Measurements from ENCODE around the gene PANK1. TPM values are rescaled to one million over a fixed set of nuclear protein-coding genes. Genes with fewer than 3 reads are reported as not detected.

The PANK1 gene
- total RNA-seq, 1 donor from 2014 or later = 32.5 TPM

DNA sequence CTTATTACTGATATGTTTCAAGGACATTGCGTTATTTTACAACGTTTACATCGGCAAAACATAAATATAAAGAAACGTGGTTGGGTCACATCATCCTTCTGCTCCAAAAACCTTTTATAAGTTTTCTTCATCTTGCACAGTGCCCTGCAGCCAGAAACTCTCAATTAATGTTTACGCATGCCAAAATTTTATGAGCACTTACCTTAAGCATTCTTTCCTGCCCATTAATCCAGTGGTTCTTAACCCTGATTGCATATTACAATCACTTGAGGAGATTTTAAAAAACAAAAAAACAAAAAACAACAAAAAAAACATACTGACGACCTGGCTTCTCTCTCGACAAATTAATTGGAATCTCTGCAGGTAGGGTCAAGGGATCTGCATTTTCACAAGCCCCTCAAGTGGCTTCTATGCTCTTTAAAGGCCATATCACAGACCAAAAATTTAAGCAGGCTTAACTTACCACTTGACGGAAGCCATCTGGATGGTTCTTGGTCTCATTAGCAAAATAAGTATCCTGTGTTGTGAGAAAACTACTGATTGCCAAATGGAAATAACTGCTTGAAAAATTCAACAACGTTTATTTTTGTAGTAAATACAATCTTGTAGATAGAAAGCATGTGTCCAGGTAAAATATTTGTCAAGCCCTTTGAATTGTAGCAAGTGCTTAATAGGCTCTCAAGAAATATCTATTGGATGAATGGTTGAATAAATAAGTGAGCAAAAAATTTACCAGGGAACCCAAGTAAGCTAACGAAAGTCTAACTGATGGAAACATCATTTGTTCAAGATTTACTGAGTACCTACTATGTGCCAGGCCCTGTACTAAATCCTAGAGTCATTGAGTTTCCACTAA, 78.7 kb downstream of the PANK1 start:
- peaks cover 9% of the 10 kb centered on the region for H3K4me1 Mint-ChIP-seq (ENCODE audit: unreplicated experiment)
- no peaks in the 10 kb centered on the region for H3K9me3 Mint-ChIP-seq
- no peaks in the 10 kb centered on the region for H3K36me3 Mint-ChIP-seq
- peaks cover 2% of the 10 kb centered on the region for H3K27me3 Mint-ChIP-seq
- no peak overlapping the region for H3K27ac Mint-ChIP-seq
- no peak overlapping the region for H3K4me3 Mint-ChIP-seq
- TF ChIP-seq, protein P1, sequence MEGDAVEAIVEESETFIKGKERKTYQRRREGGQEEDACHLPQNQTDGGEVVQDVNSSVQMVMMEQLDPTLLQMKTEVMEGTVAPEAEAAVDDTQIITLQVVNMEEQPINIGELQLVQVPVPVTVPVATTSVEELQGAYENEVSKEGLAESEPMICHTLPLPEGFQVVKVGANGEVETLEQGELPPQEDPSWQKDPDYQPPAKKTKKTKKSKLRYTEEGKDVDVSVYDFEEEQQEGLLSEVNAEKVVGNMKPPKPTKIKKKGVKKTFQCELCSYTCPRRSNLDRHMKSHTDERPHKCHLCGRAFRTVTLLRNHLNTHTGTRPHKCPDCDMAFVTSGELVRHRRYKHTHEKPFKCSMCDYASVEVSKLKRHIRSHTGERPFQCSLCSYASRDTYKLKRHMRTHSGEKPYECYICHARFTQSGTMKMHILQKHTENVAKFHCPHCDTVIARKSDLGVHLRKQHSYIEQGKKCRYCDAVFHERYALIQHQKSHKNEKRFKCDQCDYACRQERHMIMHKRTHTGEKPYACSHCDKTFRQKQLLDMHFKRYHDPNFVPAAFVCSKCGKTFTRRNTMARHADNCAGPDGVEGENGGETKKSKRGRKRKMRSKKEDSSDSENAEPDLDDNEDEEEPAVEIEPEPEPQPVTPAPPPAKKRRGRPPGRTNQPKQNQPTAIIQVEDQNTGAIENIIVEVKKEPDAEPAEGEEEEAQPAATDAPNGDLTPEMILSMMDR (conservative IDR thresholded peaks at IDR 0.05) = no peak
- DNase-seq (ENCODE audit: extremely low spot score, unreplicated experiment) = no peak

DNA sequence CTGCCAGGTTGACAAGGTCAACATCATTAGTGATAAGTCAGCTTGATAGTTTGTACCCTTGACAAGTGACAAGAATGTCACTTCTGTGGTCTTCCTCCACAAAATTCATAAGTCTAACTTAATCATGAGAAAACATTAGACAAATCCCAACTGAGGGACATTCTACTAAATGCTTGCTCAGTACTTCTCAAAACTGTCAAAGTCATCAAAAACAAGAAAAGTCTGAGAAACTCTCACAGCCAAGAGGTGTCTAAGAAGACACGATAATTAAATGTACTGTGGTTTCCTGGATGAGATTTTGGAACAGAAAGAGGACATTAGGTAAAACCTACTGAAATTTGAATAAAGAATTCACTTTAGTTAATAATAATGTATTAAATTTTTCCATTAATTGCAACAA, 79.9 kb downstream of the PANK1 start:
- no peak overlapping the region for H3K4me3 Mint-ChIP-seq
- H3K36me3 Mint-ChIP-seq = no peaks in the 10 kb centered on the region
- H3K27me3 Mint-ChIP-seq = peaks cover 2% of the 10 kb centered on the region
- H3K9me3 Mint-ChIP-seq = no peaks in the 10 kb centered on the region
- H3K27ac Mint-ChIP-seq = no peak overlapping the region
- TF ChIP-seq, protein P1 (conservative IDR thresholded peaks at IDR 0.05) = no peak
- no peak for DNase-seq (ENCODE audit: extremely low spot score, unreplicated experiment)
- peaks cover 9% of the 10 kb centered on the region for H3K4me1 Mint-ChIP-seq (ENCODE audit: unreplicated experiment)

- Mint-ChIP-seq H3K27ac (no peak overlapping the region), H3K27me3 (peaks cover 2% of the 10 kb centered on the region), H3K9me3 (no peaks in the 10 kb centered on the region), H3K4me1 (ENCODE audit: unreplicated experiment) (peaks cover 9% of the 10 kb centered on the region), H3K36me3 (no peaks in the 10 kb centered on the region), H3K4me3 (no peak overlapping the region)
- no peak for DNase-seq (ENCODE audit: extremely low spot score, unreplicated experiment)
- TF ChIP-seq, protein P1 (conservative IDR thresholded peaks at IDR 0.05) = peak; percentile 94
Measured at GRCh38 chr10:89563861-89564478, 81.1 kb downstream of the PANK1 start.

DNA sequence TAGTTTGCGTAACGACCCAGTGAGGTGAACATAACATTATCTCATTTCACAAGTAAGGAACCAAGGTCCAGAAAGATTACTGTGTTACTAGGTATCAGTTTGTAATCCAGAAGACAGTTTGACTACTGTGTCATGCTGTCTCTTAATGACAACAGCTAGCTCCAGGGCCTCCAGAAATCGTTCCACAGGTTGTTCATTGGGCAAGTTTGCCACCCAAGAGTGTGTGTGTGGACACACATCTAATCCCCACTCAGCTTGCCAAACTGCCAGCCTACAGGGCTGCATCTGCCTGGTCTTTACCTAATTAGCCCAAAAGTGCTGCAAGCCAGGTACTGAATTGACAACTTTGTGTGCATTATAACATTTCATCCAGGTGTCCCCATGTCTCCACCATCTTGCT, 81.7 kb downstream of the PANK1 start:
- H3K27ac Mint-ChIP-seq = no peak overlapping the region
- no peaks in the 10 kb centered on the region for H3K36me3 Mint-ChIP-seq
- H3K9me3 Mint-ChIP-seq = no peaks in the 10 kb centered on the region
- H3K27me3 Mint-ChIP-seq = peaks cover 2% of the 10 kb centered on the region
- no peak overlapping the region for H3K4me3 Mint-ChIP-seq
- peaks cover 9% of the 10 kb centered on the region for H3K4me1 Mint-ChIP-seq (ENCODE audit: unreplicated experiment)
- no peak for DNase-seq (ENCODE audit: extremely low spot score, unreplicated experiment)
- TF ChIP-seq, protein P1 (conservative IDR thresholded peaks at IDR 0.05) = no peak

GRCh38 chr10:89556600-89556999, 88.4 kb downstream of the PANK1 start:
- TF ChIP-seq, protein P1 (conservative IDR thresholded peaks at IDR 0.05) = no peak
- H3K27ac Mint-ChIP-seq = no peak overlapping the region
- H3K27me3 Mint-ChIP-seq = no peaks in the 10 kb centered on the region
- H3K36me3 Mint-ChIP-seq = no peaks in the 10 kb centered on the region
- H3K4me1 Mint-ChIP-seq (ENCODE audit: unreplicated experiment) = peaks cover 6% of the 10 kb centered on the region
- H3K9me3 Mint-ChIP-seq = no peaks in the 10 kb centered on the region
- H3K4me3 Mint-ChIP-seq = no peak overlapping the region
- no peak for DNase-seq (ENCODE audit: extremely low spot score, unreplicated experiment)

Measured in type B pancreatic cell (in vitro differentiated cells).